CD4-positive, CD25-positive, alpha-beta regulatory T cell (primary cell): ENCODE measurements around the gene FAM185A. TPM values are rescaled to one million over a fixed set of nuclear protein-coding genes. Genes with fewer than 3 reads are reported as not detected.

Experiments used
- ATAC-seq, 2 donors: fragments of 150-1000 bp; cut with Tn5 transposase; one replicate each; pipeline ENCODE4 v1.10.0; 2021; ENCODE audit warnings: low read depth in 2 of 2, moderate number of reproducible peaks in 2 of 2, moderate library complexity in 1 of 2
- DNase-seq, 3 donors: peaks; one replicate each; pipeline versions ENCODE4 v3.0.0 to v3.0.0-alpha.2; 2012 to 2022; ENCODE audit warnings: mixed read lengths in 1 of 3
- H3K27ac ChIP-seq: one replicate; pipeline ENCODE4 v1.7.0; 2013; ENCODE audit warnings: mild to moderate bottlenecking, low read length; ENCODE audit not compliant: insufficient read depth, poor library complexity, severe bottlenecking
- H3K27me3 ChIP-seq: one replicate; pipeline ENCODE4 v1.7.0; 2013; ENCODE audit warnings: low read length; ENCODE audit not compliant: control insufficient read depth, insufficient read depth
- H3K36me3 ChIP-seq: one replicate; pipeline ENCODE4 v1.7.0; 2013; ENCODE audit warnings: mild to moderate bottlenecking, low read length, moderate library complexity; ENCODE audit not compliant: control insufficient read depth, insufficient read depth
- H3K4me1 ChIP-seq: 2 replicates; pipeline ENCODE4 v1.7.0; 2013; ENCODE audit warnings: mild to moderate bottlenecking, low read length; ENCODE audit not compliant: insufficient read depth, control insufficient read depth, poor library complexity, severe bottlenecking
- H3K4me3 ChIP-seq: one replicate; pipeline ENCODE4 v1.7.0; 2013; ENCODE audit warnings: low read depth, mild to moderate bottlenecking, low read length, moderate library complexity
- H3K9me3 ChIP-seq, 2 experiments: 1 replicate in 1 of 2; 2 replicates in 1 of 2; pipeline ENCODE4 v1.7.0; 2013; ENCODE audit warnings: low read length in 2 of 2, mild to moderate bottlenecking in 1 of 2, moderate library complexity in 1 of 2; ENCODE audit not compliant: control insufficient read depth in 2 of 2
- H3K27ac Mint-ChIP-seq, 3 donors: one replicate each; pipeline ENCODE4 v1.8.0; 2020 to 2022; ENCODE audit warnings: mild to moderate bottlenecking in 3 of 3, mixed read lengths in 3 of 3, moderate library complexity in 2 of 3
- H3K27me3 Mint-ChIP-seq: one replicate; pipeline ENCODE4 v1.8.0; 2022; ENCODE audit warnings: mild to moderate bottlenecking, mixed read lengths
- H3K36me3 Mint-ChIP-seq: one replicate; pipeline ENCODE4 v1.8.0; 2020; ENCODE audit warnings: mixed read lengths
- H3K4me1 Mint-ChIP-seq, 4 donors: one replicate each; pipeline ENCODE4 v1.8.0; 2020 to 2022; ENCODE audit warnings: mixed read lengths in 4 of 4, mild to moderate bottlenecking in 1 of 4
- H3K4me3 Mint-ChIP-seq, 4 donors: one replicate each; pipeline ENCODE4 v1.8.0; 2020 to 2022; ENCODE audit warnings: mild to moderate bottlenecking in 4 of 4, mixed read lengths in 4 of 4, moderate library complexity in 3 of 4
- H3K9me3 Mint-ChIP-seq, 7 donors: one replicate each; pipeline ENCODE4 v1.8.0; 2020 to 2022; ENCODE audit warnings: mixed read lengths in 7 of 7, mild to moderate bottlenecking in 3 of 7, moderate library complexity in 2 of 7
- polyA plus RNA-seq, 4 donors: library from polyadenylated mRNA; unstranded; fragments of 300-500 nt; fragmentation: Illumina TruSeq; gene quantifications; one replicate each; pipeline ENCODE4 v1.2.3, GENCODE V29; 2021
- total RNA-seq: library from RNA; stranded (reverse); gene quantifications from one replicate; pipeline ENCODE4 v1.2.3, GENCODE V29; 2022

FAM185A gene
- total and polyA plus RNA-seq, 5 donors from 2014 or later, result 6.1 to 7.3 (median 6.4) TPM

DNA sequence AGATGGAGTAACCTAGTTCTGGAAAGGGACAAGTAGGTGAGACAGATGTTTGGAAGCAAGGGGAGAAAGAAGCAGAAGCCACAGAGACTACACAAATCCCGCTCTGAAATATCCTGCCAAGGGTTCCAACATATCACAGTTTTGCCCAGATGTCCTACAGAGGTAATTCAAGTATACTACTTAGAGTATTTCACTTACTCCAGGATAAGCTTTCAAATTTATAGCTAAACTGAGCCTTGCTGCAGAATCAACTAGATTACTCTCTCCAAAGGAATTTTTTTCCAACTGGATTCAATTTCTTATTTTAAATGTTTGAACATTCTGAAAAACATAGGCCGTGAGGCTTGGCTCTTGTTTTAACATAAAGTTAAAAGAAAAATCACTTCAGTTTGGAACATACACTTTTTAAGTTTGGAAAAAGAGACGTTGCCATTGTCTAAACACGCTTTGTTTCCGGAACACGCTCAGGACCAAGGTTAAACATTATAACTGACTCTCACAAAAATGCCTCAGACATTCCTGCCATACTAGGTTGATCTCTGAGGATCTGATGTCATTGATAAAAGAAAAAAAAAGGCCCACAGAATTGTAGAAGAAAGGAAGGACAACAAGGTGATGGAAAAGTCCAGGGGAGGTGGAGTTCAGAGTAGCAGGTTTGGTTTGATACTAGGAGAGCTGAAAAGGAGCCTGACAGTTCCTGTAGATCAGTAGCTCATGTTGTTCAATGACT is 74.8 kb downstream of the FAM185A start:
- Histone ChIP-seq H3K4me1 (no peaks in the 10 kb centered on the region), H3K36me3 (peaks cover 12% of the 10 kb centered on the region), H3K27me3 (no peaks in the 10 kb centered on the region), H3K9me3 (no peaks in the 10 kb centered on the region), H3K27ac (no peak overlapping the region), H3K4me3 (no peak overlapping the region)
- Mint-ChIP-seq H3K27ac (no peak overlapping the region), H3K9me3 (no peaks in the 10 kb centered on the region), H3K27me3 (no peaks in the 10 kb centered on the region), H3K4me1 (no peaks in the 10 kb centered on the region), H3K4me3 (no peak overlapping the region), H3K36me3 (peaks cover 34% of the 10 kb centered on the region)
- ATAC-seq (no peak), DNase-seq (no peak)

DNA sequence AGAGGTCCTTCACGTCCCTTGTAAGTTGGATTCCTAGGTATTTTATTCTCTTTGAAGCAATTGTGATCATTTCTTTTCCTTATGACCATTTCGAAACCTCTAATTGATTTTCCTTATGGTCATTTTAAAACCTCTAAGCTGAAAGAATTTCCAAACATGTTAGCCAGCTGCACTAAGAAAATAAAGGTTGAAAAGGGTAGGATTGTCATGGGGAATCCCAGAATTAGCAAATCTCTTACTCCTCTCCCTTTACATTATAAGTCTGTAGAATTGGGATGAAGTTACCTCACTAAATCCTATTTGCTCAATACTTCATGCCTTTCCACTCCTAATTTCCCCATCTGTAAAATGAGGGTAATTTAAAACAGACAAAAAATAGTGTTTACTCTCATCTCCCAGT is 79.5 kb downstream of the FAM185A start:
- H3K36me3 Mint-ChIP-seq, result peaks cover 44% of the 10 kb centered on the region
- no peak overlapping the region for H3K4me3 ChIP-seq
- no peak for DNase-seq
- no peak overlapping the region for H3K4me3 Mint-ChIP-seq
- H3K27ac Mint-ChIP-seq, result no peak overlapping the region
- no peaks in the 10 kb centered on the region for H3K9me3 Mint-ChIP-seq
- no peak for ATAC-seq
- no peaks in the 10 kb centered on the region for H3K4me1 Mint-ChIP-seq
- H3K27ac ChIP-seq, result no peak overlapping the region
- H3K4me1 ChIP-seq, result no peaks in the 10 kb centered on the region
- H3K27me3 ChIP-seq, result no peaks in the 10 kb centered on the region
- H3K9me3 ChIP-seq, result no peaks in the 10 kb centered on the region
- H3K27me3 Mint-ChIP-seq, result no peaks in the 10 kb centered on the region
- peaks cover 8% of the 10 kb centered on the region for H3K36me3 ChIP-seq

GRCh38 chr7:102829075-102829474 is 80.3 kb downstream of the FAM185A start:
- DNase-seq (no peak), ATAC-seq (no peak)
- H3K4me1 ChIP-seq, result no peaks in the 10 kb centered on the region
- no peak overlapping the region for H3K27ac ChIP-seq
- Mint-ChIP-seq H3K4me3 (no peak overlapping the region), H3K4me1 (no peaks in the 10 kb centered on the region), H3K27me3 (no peaks in the 10 kb centered on the region), H3K27ac (no peak overlapping the region), H3K9me3 (no peaks in the 10 kb centered on the region), H3K36me3 (peaks cover 40% of the 10 kb centered on the region)
- H3K9me3 ChIP-seq, result no peaks in the 10 kb centered on the region
- no peak overlapping the region for H3K4me3 ChIP-seq
- peaks cover 8% of the 10 kb centered on the region for H3K36me3 ChIP-seq
- no peaks in the 10 kb centered on the region for H3K27me3 ChIP-seq

- Histone ChIP-seq H3K36me3 (peaks cover 8% of the 10 kb centered on the region), H3K27ac (no peak overlapping the region), H3K27me3 (no peaks in the 10 kb centered on the region), H3K4me1 (peaks cover 3% of the 10 kb centered on the region), H3K4me3 (no peak overlapping the region), H3K9me3 (no peaks in the 10 kb centered on the region)
- DNase-seq, result no peak
- Mint-ChIP-seq H3K36me3 (peaks cover 44% of the 10 kb centered on the region), H3K4me3 (no peak overlapping the region), H3K4me1 (peaks cover 0 to 4% (median 3%) of the 10 kb centered on the region in 4 donors), H3K27ac (no peak overlapping the region), H3K27me3 (no peaks in the 10 kb centered on the region), H3K9me3 (peaks cover 0 to 2% (median 0%) of the 10 kb centered on the region in 7 donors)
- ATAC-seq, result no peak
Measured at GRCh38 chr7:102830197-102830596, 81.4 kb downstream of the FAM185A start.

GRCh38 chr7:102832674-102833073 is 83.9 kb downstream of the FAM185A start:
- Mint-ChIP-seq H3K4me3 (no peak overlapping the region), H3K9me3 (peaks cover 0 to 2% (median 0%) of the 10 kb centered on the region in 7 donors), H3K36me3 (peaks cover 49% of the 10 kb centered on the region), H3K27me3 (peaks cover 5% of the 10 kb centered on the region), H3K4me1 (peaks cover 0 to 6% (median 4%) of the 10 kb centered on the region in 4 donors), H3K27ac (no peak overlapping the region)
- Histone ChIP-seq H3K4me1 (peaks cover 5% of the 10 kb centered on the region), H3K9me3 (no peaks in the 10 kb centered on the region), H3K4me3 (no peak overlapping the region), H3K27ac (no peak overlapping the region), H3K27me3 (no peaks in the 10 kb centered on the region), H3K36me3 (peaks cover 5% of the 10 kb centered on the region)
- DNase-seq (no peak), ATAC-seq (no peak)

DNA sequence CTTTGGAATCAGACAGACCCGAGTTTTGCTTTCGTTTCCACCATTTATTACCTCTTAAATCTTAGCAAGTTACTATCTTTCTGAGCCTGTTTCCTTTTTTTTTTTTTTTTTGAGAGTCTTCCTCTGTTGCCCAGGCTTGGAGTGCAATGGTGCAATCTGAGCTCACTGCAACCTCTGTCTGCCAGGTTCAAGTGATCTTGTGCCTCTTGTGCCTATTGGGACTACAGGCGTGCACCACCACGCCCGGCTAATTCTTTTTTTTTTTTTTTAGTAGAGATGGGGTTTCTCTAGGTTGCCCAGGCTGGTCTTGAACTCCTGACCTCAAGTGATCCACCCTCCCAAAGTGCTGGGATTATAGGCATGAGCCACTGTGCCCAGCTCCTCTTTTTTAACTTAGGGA is 84.5 kb downstream of the FAM185A start:
- Mint-ChIP-seq H3K4me1 (peaks cover 0 to 6% (median 4%) of the 10 kb centered on the region in 4 donors), H3K27ac (no peak overlapping the region), H3K27me3 (peaks cover 5% of the 10 kb centered on the region), H3K9me3 (peaks cover 0 to 2% (median 0%) of the 10 kb centered on the region in 7 donors), H3K36me3 (peaks cover 49% of the 10 kb centered on the region), H3K4me3 (no peak overlapping the region)
- Histone ChIP-seq H3K4me1 (peaks cover 5% of the 10 kb centered on the region), H3K9me3 (no peaks in the 10 kb centered on the region), H3K36me3 (peaks cover 5% of the 10 kb centered on the region), H3K27me3 (no peaks in the 10 kb centered on the region), H3K4me3 (no peak overlapping the region), H3K27ac (no peak overlapping the region)
- no peak for ATAC-seq
- DNase-seq, result no peak

- Mint-ChIP-seq H3K27me3 (peaks cover 5% of the 10 kb centered on the region), H3K4me1 (peaks cover 0 to 6% (median 4%) of the 10 kb centered on the region in 4 donors), H3K9me3 (peaks cover 0 to 2% (median 0%) of the 10 kb centered on the region in 7 donors), H3K27ac (no peak overlapping the region), H3K36me3 (peaks cover 50% of the 10 kb centered on the region), H3K4me3 (no peak overlapping the region)
- ATAC-seq, result no peak
- Histone ChIP-seq H3K36me3 (no peaks in the 10 kb centered on the region), H3K27ac (no peak overlapping the region), H3K27me3 (no peaks in the 10 kb centered on the region), H3K4me3 (no peak overlapping the region), H3K9me3 (no peaks in the 10 kb centered on the region), H3K4me1 (peaks cover 5% of the 10 kb centered on the region)
- DNase-seq, result no peak
Measured at GRCh38 chr7:102834466-102834865, 85.7 kb downstream of the FAM185A start.

DNA sequence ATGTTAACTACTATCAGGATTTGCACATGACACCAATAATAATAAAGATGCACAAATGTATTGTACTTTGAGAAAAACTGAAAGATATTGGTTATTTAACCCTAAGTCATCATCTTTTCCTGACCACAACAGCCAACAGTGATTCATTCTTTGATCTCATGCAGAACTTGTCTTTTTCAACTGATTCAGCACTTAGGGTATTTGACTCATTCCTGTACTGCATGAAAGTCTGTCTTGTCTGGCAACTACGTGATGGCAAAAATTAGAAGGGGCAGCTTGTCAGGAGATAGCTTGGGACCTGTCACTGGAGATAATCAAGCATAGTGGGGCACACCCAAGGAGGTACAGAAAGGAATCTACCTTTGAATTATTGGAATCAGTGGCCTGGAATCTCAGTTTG is 86.2 kb downstream of the FAM185A start:
- Mint-ChIP-seq H3K4me1 (peaks cover 0 to 6% (median 4%) of the 10 kb centered on the region in 4 donors), H3K27ac (no peak overlapping the region)
- H3K4me1 ChIP-seq, result peaks cover 5% of the 10 kb centered on the region

More for the DNA sequence above, 86.2 kb downstream of the FAM185A start:
- DNase-seq, result peak in 1 of 3 donors; percentile 80
- no peaks in the 10 kb centered on the region for H3K36me3 ChIP-seq
- H3K4me3 ChIP-seq, result no peak overlapping the region
- no peaks in the 10 kb centered on the region for H3K9me3 ChIP-seq
- ATAC-seq, result no peak
- peaks cover 0 to 2% (median 0%) of the 10 kb centered on the region in 7 donors for H3K9me3 Mint-ChIP-seq
- H3K27ac ChIP-seq, result no peak overlapping the region
- peaks cover 5% of the 10 kb centered on the region for H3K27me3 Mint-ChIP-seq
- H3K27me3 ChIP-seq, result no peaks in the 10 kb centered on the region
- peaks cover 45% of the 10 kb centered on the region for H3K36me3 Mint-ChIP-seq
- H3K4me3 Mint-ChIP-seq, result no peak overlapping the region
